HS-27A (cell line): ENCODE results near the gene ANXA6.

Source experiments
- DNase-seq: peaks from one replicate; pipeline ENCODE4 v3.0.0-alpha.2; 2012; ENCODE audit warnings: low read depth, missing footprints

Gene ANXA6

GRCh38 chr5:151151793-151152192 is 5.8 kb downstream of the ANXA6 start:
- no peak for DNase-seq

- no peak for DNase-seq
Observed at GRCh38 chr5:151151263-151151660, 6.3 kb downstream of the ANXA6 start.

- DNase-seq = no peak
Observed at GRCh38 chr5:151150471-151151262, 6.9 kb downstream of the ANXA6 start.

- no peak for DNase-seq
Observed at GRCh38 chr5:151148583-151148982, 9.0 kb downstream of the ANXA6 start.

- DNase-seq = no peak
Observed at GRCh38 chr5:151147033-151147432, 10.5 kb downstream of the ANXA6 start.

- DNase-seq = no peak
Observed at GRCh38 chr5:151146061-151146460, 11.5 kb downstream of the ANXA6 start.

GRCh38 chr5:151144922-151145321 is 12.7 kb downstream of the ANXA6 start:
- DNase-seq = no peak

- DNase-seq = no peak
Observed at GRCh38 chr5:151144275-151144674, 13.3 kb downstream of the ANXA6 start.

GRCh38 chr5:151143645-151144044 is 13.9 kb downstream of the ANXA6 start:
- DNase-seq = no peak

GRCh38 chr5:151142933-151143332 is 14.6 kb downstream of the ANXA6 start:
- DNase-seq = no peak

- no peak for DNase-seq
Observed at GRCh38 chr5:151141535-151141934, 16.0 kb downstream of the ANXA6 start.

- DNase-seq = no peak
Observed at GRCh38 chr5:151140686-151141459, 16.7 kb downstream of the ANXA6 start.

- no peak for DNase-seq
Observed at GRCh38 chr5:151139646-151140045, 17.9 kb downstream of the ANXA6 start.

GRCh38 chr5:151139015-151139414 is 18.6 kb downstream of the ANXA6 start:
- no peak for DNase-seq

GRCh38 chr5:151138114-151138513 is 19.5 kb downstream of the ANXA6 start:
- DNase-seq = no peak

- DNase-seq = no peak
Observed at GRCh38 chr5:151137067-151137825, 20.3 kb downstream of the ANXA6 start.

- no peak for DNase-seq
Observed at GRCh38 chr5:151134228-151134627, 23.4 kb downstream of the ANXA6 start.

- no peak for DNase-seq
Observed at GRCh38 chr5:151132963-151133362, 24.6 kb downstream of the ANXA6 start.

GRCh38 chr5:151130922-151131891 is 26.4 kb downstream of the ANXA6 start:
- DNase-seq = no peak

- no peak for DNase-seq
Observed at GRCh38 chr5:151130235-151130921, 27.2 kb downstream of the ANXA6 start.

- DNase-seq = no peak
Observed at GRCh38 chr5:151128817-151129216, 28.8 kb downstream of the ANXA6 start.
